ENCODE measurements around the gene NDUFB2.
"Not testable (repeated sequence)": the region's sequence is repeated elsewhere in the genome, so short reads cannot be mapped to it uniquely, and the experiment has no call there.

Gene NDUFB2

DNA sequence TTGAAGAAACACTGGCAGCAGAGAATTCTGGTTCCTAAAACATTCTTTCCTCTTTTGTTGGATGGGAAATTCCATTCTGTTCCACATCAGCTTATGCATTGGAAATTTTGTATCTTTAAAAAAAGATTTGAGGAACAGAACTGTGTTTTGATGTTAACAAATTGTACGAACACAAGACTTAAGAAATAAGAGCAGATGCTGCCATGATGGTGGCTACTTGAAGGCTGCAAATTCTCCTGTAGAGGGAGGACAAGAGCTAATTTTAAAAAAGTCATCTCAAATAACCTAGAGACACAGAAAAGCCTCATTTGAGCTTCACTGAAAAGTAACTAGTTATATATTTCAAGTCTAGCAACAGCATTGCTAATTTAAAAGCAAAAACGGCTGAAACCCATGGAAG lies 29.8 kb downstream of the NDUFB2 start:
- no peak for DNase-seq (ENCODE audit: low read depth, low spot score)
- H3K27ac ChIP-seq = no peak overlapping the region

- DNase-seq (ENCODE audit: low read depth, low spot score) = no peak
- no peak overlapping the region for H3K27ac ChIP-seq
These were observed 35.9 kb downstream of the NDUFB2 start for GRCh38 chr7:140732416-140732815.

DNA sequence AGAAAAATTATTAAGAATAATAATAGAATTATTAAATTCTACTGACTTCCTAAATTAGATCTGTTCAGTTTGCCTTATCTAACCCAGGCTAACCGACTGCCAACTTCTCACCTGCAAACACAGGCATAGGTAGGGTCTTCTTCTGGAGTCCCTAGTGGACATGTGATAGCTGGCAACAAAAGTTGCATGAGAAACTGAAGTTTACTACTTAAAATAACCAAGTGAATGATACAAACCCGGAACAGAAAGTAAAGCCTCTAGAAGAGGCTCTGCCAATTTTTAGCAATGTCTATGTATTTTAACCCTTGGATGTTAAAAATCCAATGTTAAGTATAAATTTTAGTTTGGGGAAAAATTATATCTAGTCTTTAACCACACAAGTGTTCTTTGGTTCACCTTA lies 37.6 kb downstream of the NDUFB2 start:
- DNase-seq (ENCODE audit: low read depth, low spot score) = no peak
- no peak overlapping the region for H3K27ac ChIP-seq

DNA sequence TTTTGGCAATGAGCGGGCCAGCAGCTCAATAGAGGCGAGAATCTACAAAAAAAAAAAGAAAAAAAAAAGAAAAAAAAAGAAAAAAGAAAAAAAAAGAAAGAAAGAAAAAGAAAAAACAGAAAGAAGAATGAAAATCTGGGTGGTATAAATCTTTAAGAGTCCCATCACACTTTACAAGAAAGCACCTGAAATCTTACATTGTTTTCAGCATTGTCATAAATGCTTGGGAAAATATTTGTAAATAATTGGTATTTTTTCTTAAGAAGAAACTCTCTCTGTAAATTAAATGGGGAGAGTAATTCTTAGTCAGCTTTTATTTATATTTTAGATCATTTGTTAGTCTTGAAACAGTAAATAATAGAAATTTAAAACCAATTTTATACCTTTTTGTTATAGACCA lies 38.2 kb downstream of the NDUFB2 start:
- no peak overlapping the region for H3K27ac ChIP-seq
- no peak for DNase-seq (ENCODE audit: low read depth, low spot score)

GRCh38 chr7:140738280-140738679 lies 41.8 kb downstream of the NDUFB2 start:
- no peak for DNase-seq (ENCODE audit: low read depth, low spot score)
- no peak overlapping the region for H3K27ac ChIP-seq

DNA sequence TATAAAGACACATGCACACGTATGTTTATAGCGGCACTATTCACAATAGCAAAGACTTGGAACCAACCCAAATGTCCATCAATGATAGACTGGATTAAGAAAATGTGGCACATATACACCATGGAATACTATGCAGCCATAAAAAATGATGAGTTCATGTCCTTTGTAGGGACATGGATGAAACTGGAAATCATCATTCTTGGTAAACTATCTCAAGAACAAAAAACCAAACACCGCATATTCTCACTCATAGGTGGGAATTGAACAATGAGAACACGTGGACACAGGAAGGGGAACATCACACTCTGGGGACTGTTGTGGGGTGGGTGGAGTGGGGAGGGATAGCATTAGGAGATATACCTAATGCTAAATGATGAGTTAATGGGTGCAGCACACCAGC lies 46.7 kb downstream of the NDUFB2 start:
- not testable (repeated sequence) for DNase-seq (ENCODE audit: low read depth, low spot score); H3K27ac ChIP-seq

DNA sequence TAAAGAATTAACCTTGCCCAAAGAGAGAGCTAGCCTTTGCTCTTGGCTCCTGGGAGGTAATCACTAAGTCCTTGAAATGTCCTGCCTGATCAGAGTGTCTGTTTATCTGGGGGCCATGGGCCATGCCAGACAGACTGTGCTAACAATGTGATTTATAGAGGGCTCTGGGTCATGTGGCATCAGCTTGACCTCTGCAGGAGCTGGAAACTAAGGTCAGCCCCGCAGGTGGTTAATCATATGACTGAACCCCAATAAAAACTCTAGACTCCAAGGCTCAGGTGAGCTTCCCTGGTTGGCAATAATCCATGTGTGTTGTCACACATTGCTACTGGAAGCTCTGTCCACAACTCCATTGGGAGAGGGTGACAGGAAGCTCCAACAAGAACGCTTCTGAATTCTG lies 47.5 kb downstream of the NDUFB2 start:
- no peak overlapping the region for H3K27ac ChIP-seq
- DNase-seq (ENCODE audit: low read depth, low spot score) = no peak

DNA sequence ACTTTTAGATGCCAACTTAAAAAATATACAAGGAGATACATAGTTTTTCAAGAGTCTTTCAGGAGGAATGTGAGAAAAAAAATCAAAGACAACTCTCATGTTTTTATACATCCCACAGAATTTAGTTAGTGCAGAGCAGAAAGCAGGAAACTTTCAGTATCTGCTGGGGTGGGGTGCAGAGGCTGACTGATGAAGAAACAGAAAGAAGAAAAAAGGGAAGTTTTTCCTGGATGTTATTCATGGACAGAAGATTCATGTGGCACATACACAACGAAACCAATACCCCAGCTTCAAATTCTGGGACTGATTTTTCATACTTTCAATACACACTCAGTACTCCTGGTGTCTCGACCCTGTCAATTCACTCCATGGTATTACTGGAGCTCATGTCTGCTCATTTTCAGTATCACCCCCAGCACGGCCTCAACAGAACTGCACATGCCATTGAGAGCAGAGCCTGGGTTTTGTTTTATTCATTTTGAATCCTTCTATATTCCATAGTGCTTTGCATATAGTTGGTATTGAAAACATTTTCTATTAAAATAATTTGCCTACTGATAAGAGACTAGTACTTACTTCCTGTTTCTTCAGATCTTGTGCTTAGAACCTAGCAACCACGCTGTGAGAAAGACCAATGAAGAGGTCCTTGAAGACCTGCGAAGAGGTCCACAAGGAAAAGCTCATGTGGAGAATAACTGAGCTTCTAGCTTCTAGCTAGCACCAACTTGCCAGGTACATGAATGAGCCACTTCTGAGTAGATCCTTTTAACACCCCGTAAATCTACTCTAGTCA lies 49.0 kb downstream of the NDUFB2 start:
- no peak for DNase-seq (ENCODE audit: low read depth, low spot score)
- no peak overlapping the region for H3K27ac ChIP-seq

GRCh38 chr7:140746751-140747150 lies 50.2 kb downstream of the NDUFB2 start:
- DNase-seq (ENCODE audit: low read depth, low spot score) = no peak
- H3K27ac ChIP-seq = no peak overlapping the region

DNA sequence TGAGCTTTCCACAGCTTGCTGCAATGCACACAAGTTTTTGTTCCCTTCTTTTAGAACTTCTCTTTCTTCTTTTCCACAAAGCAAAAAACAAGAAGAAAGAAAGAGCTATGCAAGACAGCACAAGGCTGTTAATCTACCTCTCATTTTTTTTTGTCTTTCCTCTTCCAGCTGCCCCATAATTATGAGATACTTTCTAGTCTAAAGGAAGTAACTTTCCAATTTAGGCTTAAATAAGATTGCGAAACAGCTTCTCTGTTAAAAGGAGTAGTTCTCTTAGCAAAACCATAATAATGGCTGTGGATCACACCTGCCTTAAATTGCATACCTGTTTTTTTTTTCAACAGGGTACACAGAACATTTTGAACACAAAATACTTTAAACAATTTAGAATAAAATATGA lies 56.0 kb downstream of the NDUFB2 start:
- H3K27ac ChIP-seq = no peak overlapping the region

GRCh38 chr7:140754506-140754905 lies 58.0 kb downstream of the NDUFB2 start:
- no peak overlapping the region for H3K27ac ChIP-seq
- no peak for DNase-seq (ENCODE audit: low read depth, low spot score)

More for the DNA sequence above, 56.0 kb downstream of the NDUFB2 start:
- DNase-seq (ENCODE audit: low read depth, low spot score) = no peak

All from epithelial cell of prostate (primary cell).